ENCODE results near the gene SLC26A1. TPM values are rescaled to one million over a fixed set of nuclear protein-coding genes. Genes with fewer than 3 reads are reported as not detected.
A peak's percentile ranks its signal among the peaks of the same experiment; 100 is the strongest.

Gene SLC26A1
- total and polyA plus RNA-seq, 3 experiments from 2014 or later, result 1.1 TPM; not detected in 2

GRCh38 chr4:1023895-1024740 lies 30.9 kb upstream of the SLC26A1 start:
- Mint-ChIP-seq H3K36me3 (peaks cover 0 to 10% (median 2%) of the 10 kb centered on the region in 3 donors), H3K9me3 (no peaks in the 10 kb centered on the region), H3K4me3 (no peak overlapping the region), H3K4me1 (peaks cover 4 to 15% (median 8%) of the 10 kb centered on the region in 3 donors), H3K27me3 (no peaks in the 10 kb centered on the region), H3K27ac (no peak overlapping the region)
- no peaks in the 10 kb centered on the region for H3K27me3 ChIP-seq (ENCODE audit: insufficient read depth, low read length, poor library complexity, severe bottlenecking)
- ChIA-PET CTCF (interaction anchor here (1.2 kb wide), 1 partner anchor 14 kb away, joined by 4 read pairs; no protein-coding TSS in a partner anchor), POLR2A (no interaction called here)
- no peaks in the 10 kb centered on the region for H3K36me3 ChIP-seq (ENCODE audit: insufficient read depth, low read length)
- no peak overlapping the region for H3K4me3 ChIP-seq (ENCODE audit: low read length)
- no peaks in the 10 kb centered on the region for H3K9me3 ChIP-seq (ENCODE audit: low read length)
- no peak for DNase-seq
- no peak overlapping the region for H3K27ac ChIP-seq (ENCODE audit: low read depth, low read length)
- no peaks in the 10 kb centered on the region for H3K4me1 ChIP-seq (ENCODE audit: insufficient read depth, low read length)

- H3K9me3 Mint-ChIP-seq, result no peaks in the 10 kb centered on the region
- no peak for DNase-seq
- no peak overlapping the region for H3K4me3 Mint-ChIP-seq
- Histone ChIP-seq H3K9me3 (ENCODE audit: low read length) (no peaks in the 10 kb centered on the region), H3K4me3 (ENCODE audit: low read length) (no peak overlapping the region), H3K4me1 (ENCODE audit: insufficient read depth, low read length) (no peaks in the 10 kb centered on the region), H3K36me3 (ENCODE audit: insufficient read depth, low read length) (no peaks in the 10 kb centered on the region), H3K27me3 (ENCODE audit: insufficient read depth, low read length, poor library complexity, severe bottlenecking) (no peaks in the 10 kb centered on the region), H3K27ac (ENCODE audit: low read depth, low read length) (no peak overlapping the region)
- no peak overlapping the region for H3K27ac Mint-ChIP-seq
- ChIA-PET POLR2A (no interaction called here), CTCF (interaction anchor here (1.2 kb wide), 1 partner anchor 13 kb away, joined by 4 read pairs; no protein-coding TSS in a partner anchor)
- H3K27me3 Mint-ChIP-seq, result no peaks in the 10 kb centered on the region
- peaks cover 4 to 15% (median 8%) of the 10 kb centered on the region in 3 donors for H3K4me1 Mint-ChIP-seq
- H3K36me3 Mint-ChIP-seq, result peaks cover 0 to 10% (median 2%) of the 10 kb centered on the region in 3 donors
Observed at GRCh38 chr4:1023075-1023640, 30.0 kb upstream of the SLC26A1 start.

- no peaks in the 10 kb centered on the region for H3K9me3 ChIP-seq (ENCODE audit: low read length)
- no peak overlapping the region for H3K27ac Mint-ChIP-seq
- H3K4me1 Mint-ChIP-seq, result peaks cover 4 to 15% (median 8%) of the 10 kb centered on the region in 3 donors
- no peak overlapping the region for H3K4me3 Mint-ChIP-seq
- no peaks in the 10 kb centered on the region for H3K27me3 ChIP-seq (ENCODE audit: insufficient read depth, low read length, poor library complexity, severe bottlenecking)
- no peaks in the 10 kb centered on the region for H3K4me1 ChIP-seq (ENCODE audit: insufficient read depth, low read length)
- peaks cover 0 to 10% (median 2%) of the 10 kb centered on the region in 3 donors for H3K36me3 Mint-ChIP-seq
- H3K27me3 Mint-ChIP-seq, result no peaks in the 10 kb centered on the region
- ChIA-PET CTCF (interaction anchor here (1.2 kb wide), 1 partner anchor 12 kb away, joined by 4 read pairs; no protein-coding TSS in a partner anchor), POLR2A (no interaction called here)
- no peaks in the 10 kb centered on the region for H3K36me3 ChIP-seq (ENCODE audit: insufficient read depth, low read length)
- H3K27ac ChIP-seq (ENCODE audit: low read depth, low read length), result no peak overlapping the region
- DNase-seq, result no peak
- no peak overlapping the region for H3K4me3 ChIP-seq (ENCODE audit: low read length)
- H3K9me3 Mint-ChIP-seq, result no peaks in the 10 kb centered on the region
Observed at GRCh38 chr4:1022739-1023066, 29.5 kb upstream of the SLC26A1 start.

GRCh38 chr4:1022051-1022738 lies 29.0 kb upstream of the SLC26A1 start:
- Mint-ChIP-seq H3K36me3 (peaks cover 0 to 10% (median 2%) of the 10 kb centered on the region in 3 donors), H3K4me1 (peaks cover 4 to 15% (median 8%) of the 10 kb centered on the region in 3 donors), H3K9me3 (no peaks in the 10 kb centered on the region), H3K4me3 (peak overlapping the region in 1 of 7 donors; percentile 61), H3K27ac (no peak overlapping the region), H3K27me3 (no peaks in the 10 kb centered on the region)
- H3K27me3 ChIP-seq (ENCODE audit: insufficient read depth, low read length, poor library complexity, severe bottlenecking), result no peaks in the 10 kb centered on the region
- no peaks in the 10 kb centered on the region for H3K4me1 ChIP-seq (ENCODE audit: insufficient read depth, low read length)
- no peak for DNase-seq
- H3K36me3 ChIP-seq (ENCODE audit: insufficient read depth, low read length), result no peaks in the 10 kb centered on the region
- no peak overlapping the region for H3K27ac ChIP-seq (ENCODE audit: low read depth, low read length)
- POLR2A ChIA-PET, result no interaction called here
- H3K4me3 ChIP-seq (ENCODE audit: low read length), result no peak overlapping the region
- H3K9me3 ChIP-seq (ENCODE audit: low read length), result no peaks in the 10 kb centered on the region
- CTCF ChIA-PET, result no interaction called here

- H3K27me3 Mint-ChIP-seq, result no peaks in the 10 kb centered on the region
- no peak for DNase-seq
- no peaks in the 10 kb centered on the region for H3K36me3 ChIP-seq (ENCODE audit: insufficient read depth, low read length)
- no peak overlapping the region for H3K27ac Mint-ChIP-seq
- no peak overlapping the region for H3K27ac ChIP-seq (ENCODE audit: low read depth, low read length)
- no peaks in the 10 kb centered on the region for H3K27me3 ChIP-seq (ENCODE audit: insufficient read depth, low read length, poor library complexity, severe bottlenecking)
- H3K36me3 Mint-ChIP-seq, result peaks cover 0 to 10% (median 2%) of the 10 kb centered on the region in 3 donors
- H3K4me1 ChIP-seq (ENCODE audit: insufficient read depth, low read length), result no peaks in the 10 kb centered on the region
- no peaks in the 10 kb centered on the region for H3K9me3 ChIP-seq (ENCODE audit: low read length)
- peaks cover 4 to 12% (median 8%) of the 10 kb centered on the region in 3 donors for H3K4me1 Mint-ChIP-seq
- POLR2A ChIA-PET, result no interaction called here
- no peak overlapping the region for H3K4me3 ChIP-seq (ENCODE audit: low read length)
- no peak overlapping the region for H3K4me3 Mint-ChIP-seq
- CTCF ChIA-PET, result no interaction called here
- no peaks in the 10 kb centered on the region for H3K9me3 Mint-ChIP-seq
Observed at GRCh38 chr4:1021386-1022050, 28.3 kb upstream of the SLC26A1 start.

GRCh38 chr4:1019729-1020470 lies 26.7 kb upstream of the SLC26A1 start:
- H3K4me1 ChIP-seq (ENCODE audit: insufficient read depth, low read length), result no peaks in the 10 kb centered on the region
- ChIA-PET CTCF (no interaction called here), POLR2A (no interaction called here)
- no peaks in the 10 kb centered on the region for H3K36me3 ChIP-seq (ENCODE audit: insufficient read depth, low read length)
- no peaks in the 10 kb centered on the region for H3K9me3 ChIP-seq (ENCODE audit: low read length)
- Mint-ChIP-seq H3K4me3 (no peak overlapping the region), H3K4me1 (no peaks in the 10 kb centered on the region), H3K9me3 (no peaks in the 10 kb centered on the region), H3K27ac (peak overlapping the region in 1 of 8 donors; percentile 47), H3K36me3 (peaks cover 0 to 2% (median 0%) of the 10 kb centered on the region in 3 donors), H3K27me3 (no peaks in the 10 kb centered on the region)
- DNase-seq, result no peak
- no peak overlapping the region for H3K4me3 ChIP-seq (ENCODE audit: low read length)
- no peak overlapping the region for H3K27ac ChIP-seq (ENCODE audit: low read depth, low read length)
- H3K27me3 ChIP-seq (ENCODE audit: insufficient read depth, low read length, poor library complexity, severe bottlenecking), result no peaks in the 10 kb centered on the region

- Mint-ChIP-seq H3K27ac (peak overlapping the region in 1 of 8 donors; percentile 43), H3K9me3 (no peaks in the 10 kb centered on the region), H3K36me3 (peaks cover 0 to 2% (median 0%) of the 10 kb centered on the region in 3 donors), H3K27me3 (no peaks in the 10 kb centered on the region), H3K4me3 (no peak overlapping the region), H3K4me1 (no peaks in the 10 kb centered on the region)
- ChIA-PET CTCF (no interaction called here), POLR2A (no interaction called here)
- H3K27me3 ChIP-seq (ENCODE audit: insufficient read depth, low read length, poor library complexity, severe bottlenecking), result no peaks in the 10 kb centered on the region
- no peaks in the 10 kb centered on the region for H3K4me1 ChIP-seq (ENCODE audit: insufficient read depth, low read length)
- no peaks in the 10 kb centered on the region for H3K9me3 ChIP-seq (ENCODE audit: low read length)
- H3K36me3 ChIP-seq (ENCODE audit: insufficient read depth, low read length), result no peaks in the 10 kb centered on the region
- no peak for DNase-seq
- no peak overlapping the region for H3K4me3 ChIP-seq (ENCODE audit: low read length)
- no peak overlapping the region for H3K27ac ChIP-seq (ENCODE audit: low read depth, low read length)
Observed at GRCh38 chr4:1019320-1019719, 26.1 kb upstream of the SLC26A1 start.
